Cardiac fibroblast (primary cell): ENCODE measurements around the gene SLC26A1.
"Not testable (repeated sequence)": the region's sequence is repeated elsewhere in the genome, so short reads cannot be mapped to it uniquely, and the experiment has no call there.

ENCODE experiments used
- DNase-seq, 2 donors: peaks; one replicate each; pipeline versions ENCODE4 v3.0.0 to v3.0.0-alpha.2; 2010; ENCODE audit warnings: low read depth in 2 of 2
- H3K4me3 ChIP-seq, 2 donors: replicated peaks in 1 of 2; 1 replicate in 1 of 2; 2 replicates in 1 of 2; pipeline ENCODE4 v1.5.1; 2011; ENCODE audit warnings: low read depth in 2 of 2, low read length in 2 of 2, mild to moderate bottlenecking in 2 of 2, moderate library complexity in 1 of 2
- CTCF ChIP-seq: IDR thresholded peaks from one replicate; pipeline ENCODE4 v1.5.1; 2011; ENCODE audit warnings: low read depth, mild to moderate bottlenecking, low read length, inconsistent platforms

The SLC26A1 gene

GRCh38 chr4:946103-946450 is 47.1 kb downstream of the SLC26A1 start:
- TF ChIP-seq CTCF, result no peak
- H3K4me3 ChIP-seq, result no peak overlapping the region
- no peak for DNase-seq

GRCh38 chr4:945274-946102 is 47.7 kb downstream of the SLC26A1 start:
- DNase-seq, result no peak
- no peak for TF ChIP-seq CTCF
- no peak overlapping the region for H3K4me3 ChIP-seq

GRCh38 chr4:939508-939907 is 53.7 kb downstream of the SLC26A1 start:
- not testable (repeated sequence) for DNase-seq, H3K4me3 ChIP-seq
